UCSD-AML1 (cell line): ENCODE data around the gene PIGU.
"Not testable (repeated sequence)": the region's sequence is repeated elsewhere in the genome, so short reads cannot be mapped to it uniquely, and the experiment has no call there.

Experiments used
- DNase-seq: peaks from one replicate; lab custom pipeline; 2025; ENCODE audit not compliant: unreplicated experiment; lab: John Stamatoyannopoulos, UW

Gene PIGU

GRCh38 chr20:34663213-34663943 is 13.5 kb downstream of the PIGU start:
- no peak for DNase-seq

- DNase-seq = not testable (repeated sequence)
These were observed 15.1 kb downstream of the PIGU start for GRCh38 chr20:34661811-34662210.

- not testable (repeated sequence) for DNase-seq
These were observed 18.2 kb downstream of the PIGU start for GRCh38 chr20:34658654-34659053.

GRCh38 chr20:34654207-34654744 is 22.6 kb downstream of the PIGU start:
- DNase-seq = no peak

GRCh38 chr20:34651200-34651599 is 25.7 kb downstream of the PIGU start:
- no peak for DNase-seq

- DNase-seq = no peak
These were observed 29.2 kb downstream of the PIGU start for GRCh38 chr20:34647737-34648136.

GRCh38 chr20:34644951-34645350 is 31.9 kb downstream of the PIGU start:
- DNase-seq = no peak

GRCh38 chr20:34644345-34644744 is 32.5 kb downstream of the PIGU start:
- DNase-seq = no peak

GRCh38 chr20:34643928-34644327 is 33.0 kb downstream of the PIGU start:
- no peak for DNase-seq

- no peak for DNase-seq
These were observed 34.9 kb downstream of the PIGU start for GRCh38 chr20:34642009-34642408.

- no peak for DNase-seq
These were observed 37.1 kb downstream of the PIGU start for GRCh38 chr20:34639755-34640222.

GRCh38 chr20:34638532-34638931 is 38.4 kb downstream of the PIGU start:
- DNase-seq = no peak

- DNase-seq = no peak
These were observed 38.9 kb downstream of the PIGU start for GRCh38 chr20:34638039-34638292.

GRCh38 chr20:34637245-34638038 is 39.5 kb downstream of the PIGU start:
- no peak for DNase-seq

GRCh38 chr20:34636648-34637047 is 40.2 kb downstream of the PIGU start:
- DNase-seq = no peak

- no peak for DNase-seq
These were observed 42.5 kb downstream of the PIGU start for GRCh38 chr20:34634392-34634791.

GRCh38 chr20:34632870-34633452 is 43.9 kb downstream of the PIGU start:
- no peak for DNase-seq

- no peak for DNase-seq
These were observed 47.0 kb downstream of the PIGU start for GRCh38 chr20:34629904-34630303.

- no peak for DNase-seq
These were observed 47.5 kb downstream of the PIGU start for GRCh38 chr20:34629342-34629741.

GRCh38 chr20:34628026-34628425 is 48.9 kb downstream of the PIGU start:
- no peak for DNase-seq

GRCh38 chr20:34627458-34627857 is 49.4 kb downstream of the PIGU start:
- DNase-seq = no peak

GRCh38 chr20:34626992-34627391 is 49.9 kb downstream of the PIGU start:
- no peak for DNase-seq
